Mucosa of gallbladder (tissue), 1 donor: ENCODE results near the gene MCF2L. TPM values are rescaled to one million over a fixed set of nuclear protein-coding genes. Genes with fewer than 3 reads are reported as not detected.

Source experiments
- DNase-seq: peaks from one replicate; pipeline ENCODE4 v3.0.0-alpha.2; 2020; ENCODE audit warnings: low spot score
- total RNA-seq: library from RNA; stranded (reverse); gene quantifications from one replicate; pipeline ENCODE4 v1.2.1, GENCODE V29; 2021
- donor health status: DM: no; HTN: no; CAD: no.

Gene MCF2L
- total RNA-seq, 1 donor from 2014 or later: 91.8 TPM

DNA sequence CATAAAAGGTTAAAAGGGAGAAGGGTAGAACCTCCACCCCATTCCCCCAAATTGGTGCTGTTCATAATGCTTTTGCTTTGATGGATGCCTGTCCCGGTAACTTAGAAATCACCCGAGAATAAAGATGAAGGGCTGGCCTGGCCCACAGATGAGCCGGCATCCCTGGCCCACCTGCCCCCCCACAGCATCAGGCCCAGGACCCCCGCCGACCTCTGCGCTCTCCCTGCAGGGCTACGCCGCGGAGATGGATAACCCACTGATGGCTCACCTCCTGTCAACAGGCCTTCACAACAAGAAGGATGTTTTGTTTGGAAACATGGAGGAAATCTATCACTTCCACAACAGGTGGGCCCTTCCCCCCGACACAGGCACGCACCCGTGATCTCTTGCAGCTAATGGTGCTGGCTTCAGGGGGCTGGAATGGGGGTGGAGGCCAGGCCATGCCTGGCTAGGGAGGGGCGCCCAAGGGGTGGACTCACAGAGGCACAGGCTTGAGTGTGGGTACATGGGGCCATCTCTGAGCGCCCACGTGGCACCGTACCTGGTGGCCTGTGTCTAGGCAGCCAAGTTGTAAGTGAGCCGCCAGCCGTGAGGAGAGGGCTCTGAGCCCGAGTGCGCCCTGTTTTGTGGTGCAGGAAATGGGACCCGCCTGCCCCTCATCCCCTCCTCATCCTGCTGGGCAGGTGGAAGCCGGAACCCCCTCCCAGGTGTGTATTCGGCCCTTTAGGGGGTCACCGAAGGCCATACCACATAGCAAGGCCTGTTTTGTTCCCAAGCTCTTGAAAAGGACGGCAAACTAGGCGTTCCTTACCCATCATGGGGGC, 113.4 kb downstream of the MCF2L start:
- DNase-seq: no peak

DNA sequence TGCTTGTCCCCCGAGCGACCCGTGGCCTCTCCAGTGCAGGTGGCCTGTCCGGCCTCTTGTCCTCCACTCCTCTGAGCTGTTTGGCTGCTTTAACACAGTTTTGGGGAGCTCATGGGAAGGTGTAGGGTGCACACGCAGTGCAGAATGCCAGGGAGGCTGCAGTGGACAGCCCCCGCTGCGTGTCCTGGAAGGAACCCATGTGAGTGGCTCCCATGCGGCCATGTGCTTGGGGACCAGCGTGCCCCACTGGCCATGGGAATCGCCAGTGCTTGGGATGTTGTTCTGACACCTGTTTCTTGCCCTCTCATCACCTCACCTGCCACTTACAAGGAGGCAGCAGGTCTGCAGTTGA, 114.0 kb downstream of the MCF2L start:
- DNase-seq: no peak

DNA sequence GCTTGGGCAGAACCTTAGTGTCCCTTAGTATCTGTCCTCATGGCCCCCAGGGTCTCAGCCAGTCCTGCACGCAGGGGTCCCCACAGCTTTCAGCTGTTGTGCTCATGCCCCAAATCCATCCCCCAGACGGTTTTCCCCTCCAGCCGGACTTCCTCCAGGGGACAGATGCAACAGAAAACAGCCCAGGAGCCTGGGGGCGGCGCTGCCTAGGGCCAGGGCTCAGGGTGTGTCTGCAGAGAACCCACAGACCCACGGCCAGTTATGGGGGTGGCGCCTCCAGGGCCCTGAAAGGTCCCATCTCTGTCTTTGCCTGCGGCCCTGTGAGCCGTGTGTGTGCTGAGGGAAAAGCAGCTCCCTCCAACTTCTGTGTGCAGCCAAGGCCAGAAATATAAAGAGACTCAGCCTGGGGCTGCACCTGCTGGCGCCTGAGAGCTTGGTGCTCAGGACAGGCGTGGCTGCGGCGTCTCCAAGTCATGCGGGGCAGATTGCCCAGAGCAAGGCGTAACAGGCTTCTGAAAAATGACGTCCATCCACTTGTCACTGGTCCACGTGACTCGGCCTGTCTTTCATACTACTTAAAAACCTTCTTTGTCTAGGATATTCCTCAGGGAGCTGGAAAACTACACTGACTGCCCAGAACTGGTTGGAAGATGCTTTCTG, 114.5 kb downstream of the MCF2L start:
- no peak for DNase-seq

DNA sequence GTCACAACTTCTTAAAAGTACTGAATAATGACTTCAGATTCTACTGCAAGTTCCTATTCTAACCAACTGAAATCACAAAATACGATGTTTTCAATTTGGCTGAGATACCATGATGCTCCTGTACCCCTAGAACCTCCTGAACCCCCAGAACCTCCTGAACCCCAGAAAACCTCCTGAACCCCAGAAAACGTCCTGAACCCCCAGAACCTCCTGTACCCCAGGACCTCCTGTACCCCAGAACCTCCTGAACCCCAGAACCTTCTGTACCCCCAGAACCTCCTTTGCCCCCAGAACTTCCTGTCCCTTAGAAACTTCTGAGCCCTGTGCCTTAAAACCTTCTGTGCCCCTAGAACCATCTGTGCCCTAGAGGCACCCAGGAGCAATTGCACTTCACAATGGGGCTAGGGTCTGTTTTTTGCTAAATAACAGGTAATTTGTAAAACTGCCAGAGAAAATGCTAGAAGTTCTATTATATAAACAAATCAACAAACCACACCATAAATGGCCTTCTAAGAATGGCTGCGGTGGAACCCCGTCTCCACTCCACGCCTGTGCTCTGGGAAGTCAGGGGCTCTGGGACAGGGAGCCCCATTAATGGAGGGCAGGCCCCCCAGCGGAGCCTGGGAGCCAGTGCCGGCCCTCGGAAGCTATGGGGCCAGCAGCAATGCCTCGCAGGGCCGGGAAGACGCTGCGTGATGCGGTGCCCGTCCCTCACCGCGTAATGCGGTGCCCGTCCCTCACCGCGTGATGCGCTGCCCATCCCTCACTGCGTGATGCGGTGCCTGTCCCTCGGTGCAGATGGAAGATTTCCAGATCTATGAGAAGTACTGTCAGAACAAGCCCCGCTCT, 115.3 kb downstream of the MCF2L start:
- DNase-seq: no peak

DNA sequence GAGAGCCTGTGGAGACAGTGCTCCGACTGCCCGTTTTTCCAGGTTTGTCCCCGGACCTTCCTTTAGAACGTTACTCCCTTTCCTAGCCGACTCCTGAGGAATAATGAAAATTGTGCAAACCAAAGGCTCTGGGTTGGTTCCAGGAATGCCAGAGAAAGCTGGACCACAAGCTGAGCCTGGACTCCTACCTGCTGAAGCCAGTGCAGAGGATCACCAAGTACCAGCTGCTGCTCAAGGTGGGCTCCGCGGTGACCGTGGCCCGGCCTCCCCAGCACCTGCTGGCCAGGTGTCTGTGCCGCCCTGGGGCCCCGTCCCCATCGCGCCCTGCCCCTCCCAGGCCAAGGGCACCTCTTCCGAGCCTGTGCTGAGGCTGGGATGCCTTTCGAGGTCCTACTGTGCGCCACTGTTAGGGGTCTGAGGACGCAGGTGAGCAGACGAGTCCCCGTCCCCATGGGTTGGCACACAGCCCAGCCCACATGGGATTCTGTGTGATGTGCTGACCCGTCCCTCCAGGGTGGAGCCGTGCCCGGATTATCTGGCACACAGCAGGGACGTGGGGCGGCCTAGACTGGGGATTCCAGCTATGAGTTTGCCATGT, 116.0 kb downstream of the MCF2L start:
- DNase-seq: no peak

DNA sequence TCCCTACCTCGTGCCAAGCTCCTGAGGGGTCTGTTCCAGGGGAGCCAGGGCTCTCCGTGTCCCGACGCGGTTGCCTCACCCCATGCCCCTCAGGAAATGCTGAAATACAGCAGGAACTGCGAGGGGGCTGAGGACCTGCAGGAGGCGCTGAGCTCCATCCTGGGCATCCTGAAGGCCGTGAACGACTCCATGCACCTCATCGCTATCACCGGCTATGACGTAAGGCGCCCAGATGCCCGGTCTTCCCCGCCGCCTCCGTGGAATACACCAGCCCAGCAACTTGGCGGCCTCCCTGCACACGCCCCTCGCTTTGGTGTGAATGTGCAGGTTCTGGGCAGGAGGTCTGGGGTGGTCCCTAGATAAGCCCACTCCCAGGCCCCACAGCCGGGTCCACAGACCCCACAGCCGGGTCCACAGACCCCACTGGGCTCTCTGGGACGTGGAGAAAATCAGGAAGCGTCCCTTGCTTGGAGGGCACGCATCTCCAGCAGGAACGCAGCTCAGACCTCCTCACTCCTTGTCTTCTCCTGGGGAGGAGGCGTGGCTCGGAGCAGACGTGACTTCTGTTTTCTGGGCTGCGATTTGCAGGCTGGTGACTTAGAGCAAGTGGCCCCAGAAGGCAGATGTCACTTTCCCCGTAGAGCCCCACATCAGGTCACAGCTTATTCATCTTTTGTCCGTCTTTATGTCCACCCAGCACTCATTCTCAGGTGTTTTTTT, 117.2 kb downstream of the MCF2L start:
- DNase-seq: no peak

DNA sequence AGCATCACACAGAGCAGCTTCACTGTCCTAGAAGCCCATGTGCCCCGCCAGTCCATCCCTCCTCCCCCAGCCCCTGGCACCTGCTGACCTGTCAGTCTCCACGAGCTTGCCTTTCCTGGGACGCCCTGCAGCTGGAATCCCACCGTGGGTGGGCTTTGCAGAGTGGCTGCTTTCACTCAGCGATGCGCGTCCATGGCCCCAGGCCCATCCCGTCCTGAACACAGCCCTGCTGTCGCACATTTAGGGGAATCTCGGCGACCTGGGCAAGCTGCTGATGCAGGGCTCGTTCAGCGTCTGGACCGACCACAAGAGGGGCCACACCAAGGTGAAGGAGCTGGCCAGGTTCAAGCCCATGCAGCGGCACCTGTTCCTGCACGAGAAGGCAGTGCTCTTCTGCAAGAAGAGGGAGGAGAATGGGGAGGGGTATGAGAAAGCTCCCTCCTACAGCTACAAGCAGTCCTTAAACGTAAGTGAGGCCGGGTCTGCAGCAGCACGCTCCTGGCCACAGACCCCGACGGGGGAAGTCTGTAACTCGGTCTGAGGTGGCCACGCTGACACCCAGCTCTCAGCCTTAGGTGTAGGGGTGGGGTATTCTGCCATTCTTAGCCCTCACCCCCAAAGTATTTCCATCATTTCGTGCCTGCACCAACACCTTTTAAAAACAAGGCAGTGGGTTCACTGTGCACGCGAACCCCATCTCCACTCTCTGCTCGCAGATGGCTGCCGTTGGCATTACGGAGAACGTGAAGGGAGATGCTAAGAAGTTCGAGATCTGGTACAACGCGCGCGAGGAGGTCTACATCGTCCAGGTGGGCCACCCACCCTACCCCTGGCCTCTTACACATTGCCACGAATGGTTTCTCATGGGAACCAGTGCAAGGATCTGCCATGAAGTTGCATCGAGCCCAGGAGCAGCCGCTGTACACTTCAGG, 118.2 kb downstream of the MCF2L start:
- no peak for DNase-seq

DNA sequence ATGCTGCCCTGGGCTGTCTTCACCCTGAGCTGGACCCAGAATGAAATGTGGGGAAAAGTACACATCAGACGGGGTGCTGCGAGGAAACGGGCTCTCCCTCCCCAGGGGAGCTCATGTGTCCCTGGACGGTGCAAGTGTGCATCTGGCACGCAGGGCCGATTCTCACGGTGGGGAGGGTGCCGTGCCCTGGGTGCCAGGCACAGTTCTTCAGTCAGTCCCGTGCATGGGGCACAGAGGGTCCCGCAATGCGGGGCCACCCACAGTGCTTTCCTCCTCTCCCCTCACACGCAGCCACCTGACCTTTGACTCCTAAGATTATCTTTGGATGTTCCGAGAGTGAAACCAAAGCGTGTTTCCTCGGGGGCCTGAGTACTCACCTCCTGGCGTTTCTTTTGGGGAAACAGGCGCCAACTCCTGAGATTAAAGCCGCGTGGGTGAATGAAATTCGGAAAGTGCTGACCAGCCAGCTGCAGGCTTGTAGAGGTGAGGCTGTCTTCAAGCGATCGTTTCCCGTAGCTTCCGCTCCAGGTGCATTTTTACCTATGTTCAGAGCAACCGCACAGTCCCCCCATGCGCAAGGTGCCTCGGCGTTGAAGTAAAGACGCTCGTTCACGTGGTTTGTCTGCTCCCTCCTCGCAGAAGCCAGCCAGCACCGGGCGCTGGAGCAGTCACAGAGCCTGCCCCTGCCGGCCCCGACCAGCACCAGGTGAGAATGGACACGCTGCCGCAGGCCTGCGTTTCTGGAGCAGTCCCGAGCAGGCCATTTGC, 119.1 kb downstream of the MCF2L start:
- DNase-seq: no peak

DNA sequence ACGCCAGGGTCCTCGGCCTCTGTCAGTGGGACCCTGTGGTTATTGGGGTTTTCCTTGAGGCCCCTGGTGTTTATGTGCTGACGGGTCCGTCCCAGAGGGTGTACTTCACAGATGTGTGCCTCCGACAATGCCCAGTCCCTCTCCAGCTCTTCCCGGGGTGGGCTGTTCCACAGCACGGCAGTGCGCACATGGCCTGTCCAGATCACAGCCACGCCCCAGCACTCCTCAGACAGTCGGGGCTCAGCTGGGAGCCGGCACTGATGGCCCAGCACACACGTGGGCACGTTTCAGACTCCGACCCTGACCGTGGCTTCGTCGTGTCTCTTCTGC, 119.6 kb downstream of the MCF2L start:
- no peak for DNase-seq

DNA sequence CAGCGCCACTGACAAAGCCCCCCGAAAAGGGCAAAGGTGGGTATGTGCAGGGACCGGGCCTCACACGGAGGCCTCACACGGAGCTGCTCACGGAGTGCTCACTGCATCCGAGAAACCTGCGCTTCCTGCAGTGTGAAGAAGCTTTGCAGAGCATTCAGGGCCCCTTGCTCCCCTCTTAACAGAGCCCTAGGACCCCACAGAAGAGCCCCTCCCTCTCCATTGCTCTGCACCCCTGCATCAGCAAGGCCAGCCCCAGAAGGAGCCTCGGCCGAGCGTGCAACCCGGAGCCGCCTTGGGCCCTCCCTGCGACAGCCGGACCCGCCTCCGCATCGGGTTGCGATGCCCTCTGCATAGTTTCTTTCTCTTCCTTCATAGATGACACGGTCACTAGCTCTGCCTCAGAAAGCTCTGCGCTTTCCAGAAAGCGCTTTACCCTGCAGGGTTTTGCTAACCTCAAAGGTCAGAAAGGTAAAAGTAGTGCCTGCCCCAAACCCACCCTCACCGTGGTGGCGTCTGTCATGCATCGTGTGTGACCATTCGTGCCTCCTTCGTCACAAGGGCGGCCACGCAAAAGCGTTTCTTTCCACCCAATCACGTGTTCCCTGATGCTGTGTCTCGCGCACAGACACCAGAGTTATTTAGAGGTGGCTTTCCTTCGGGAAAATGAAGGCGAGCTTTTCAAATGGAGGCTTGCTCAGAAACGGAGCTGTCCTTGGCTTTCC, 120.8 kb downstream of the MCF2L start:
- no peak for DNase-seq

DNA sequence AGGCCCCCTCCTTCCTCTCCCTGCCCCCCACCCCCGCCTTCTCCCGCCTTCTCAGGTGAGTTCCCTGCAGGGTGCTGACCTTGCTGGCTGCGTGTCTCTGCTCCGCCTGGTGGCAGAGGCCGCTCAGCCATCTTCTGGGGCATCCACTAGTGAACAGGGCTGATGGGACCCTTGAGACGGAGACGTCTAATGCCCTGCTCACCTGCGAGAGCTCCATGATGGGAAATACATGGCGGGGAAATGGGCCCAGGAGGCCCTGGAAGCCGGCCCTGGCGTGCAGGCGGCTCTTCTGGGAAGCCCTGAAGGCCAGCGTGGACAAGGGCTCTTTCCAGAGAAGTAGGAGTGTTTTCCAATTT, 121.4 kb downstream of the MCF2L start:
- DNase-seq: no peak

DNA sequence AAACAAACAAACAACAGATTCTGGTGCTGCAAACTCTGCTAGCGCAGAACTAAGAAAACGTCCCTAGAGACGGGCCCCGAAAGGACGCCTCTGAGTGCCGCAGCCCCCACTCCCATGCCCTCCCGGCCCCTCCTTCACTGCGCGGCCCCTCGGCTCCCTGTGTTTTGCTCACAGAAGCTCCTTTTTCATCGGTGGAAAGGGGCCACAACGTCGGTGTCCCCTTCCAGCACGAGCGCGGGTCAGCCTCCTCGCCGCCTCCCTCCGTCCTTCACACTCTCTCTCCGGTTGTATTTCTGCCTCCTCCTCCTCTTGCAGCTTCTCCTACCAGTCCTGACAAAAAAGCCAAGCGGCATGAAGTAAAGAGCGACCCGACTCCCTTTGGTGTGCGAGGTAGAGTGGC, 121.8 kb downstream of the MCF2L start:
- no peak for DNase-seq

DNA sequence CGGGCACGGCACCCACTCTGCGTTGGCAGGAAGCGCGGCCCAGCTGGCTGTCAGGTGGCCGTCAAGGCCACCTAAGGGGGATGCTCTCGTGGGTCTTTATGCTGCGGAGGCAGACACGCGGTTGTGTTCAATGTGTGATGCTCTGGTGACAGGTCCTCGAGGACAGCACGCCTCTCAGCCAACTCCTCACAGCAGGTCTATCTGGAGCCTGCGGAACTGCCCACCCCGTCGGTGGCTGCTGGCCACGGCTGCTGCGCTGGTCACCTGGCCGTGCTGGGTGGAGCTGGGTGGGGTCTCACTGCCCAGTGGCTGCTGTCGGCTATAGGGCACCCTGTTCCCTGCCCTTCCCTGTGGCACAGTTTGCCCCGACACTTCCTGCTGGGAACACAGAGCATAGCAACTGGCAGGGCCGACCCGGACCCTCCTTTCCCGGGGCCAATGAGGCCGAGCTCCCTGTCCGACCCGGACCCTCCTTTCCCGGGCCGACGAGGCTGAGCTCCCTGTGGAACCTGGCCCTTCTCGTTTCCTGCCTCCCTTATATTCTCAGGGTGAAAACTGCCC, 122.3 kb downstream of the MCF2L start:
- no peak for DNase-seq

DNA sequence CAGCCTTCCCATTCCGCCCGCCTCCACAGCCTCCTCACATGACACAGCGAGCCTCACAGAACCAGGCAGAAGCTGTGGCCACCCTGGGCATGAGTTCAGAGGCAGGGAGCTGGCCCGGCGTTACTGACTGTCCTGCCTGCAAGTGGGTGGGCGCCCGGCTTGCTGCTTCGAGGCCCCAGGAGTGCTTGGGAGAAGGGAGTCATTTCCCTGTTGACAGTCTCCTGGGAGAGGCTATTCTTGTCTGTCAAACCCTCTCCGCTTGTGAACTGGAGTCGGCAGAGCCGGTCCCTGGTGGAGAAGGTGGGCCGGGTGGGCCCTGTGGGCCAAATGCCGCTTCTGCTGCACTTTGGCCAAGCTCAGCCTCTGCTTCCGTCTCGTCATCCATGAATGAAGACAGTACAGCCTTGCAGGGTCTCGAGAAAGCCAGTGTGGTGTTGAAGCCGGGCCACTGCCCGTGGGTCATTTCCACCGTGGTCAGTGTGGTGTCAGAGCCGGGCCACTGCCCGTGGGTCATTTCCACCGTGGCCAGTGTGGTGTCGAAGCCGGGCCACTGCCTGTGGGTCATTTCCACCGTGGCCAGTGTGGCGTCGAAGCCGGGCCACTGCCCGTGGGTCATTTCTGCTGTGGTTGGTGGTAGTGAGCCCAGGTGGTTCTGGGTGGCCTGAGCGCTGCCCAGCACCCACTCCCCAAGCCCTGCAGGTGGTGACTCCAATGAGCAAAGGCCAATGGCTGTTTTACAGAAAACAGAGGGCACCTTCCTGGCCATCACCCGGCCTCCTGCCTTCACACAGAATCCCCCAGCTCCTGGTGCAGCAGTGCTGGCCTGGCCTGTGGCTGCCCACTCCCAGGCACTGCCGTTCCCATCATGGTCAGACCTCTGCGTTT, 123.1 kb downstream of the MCF2L start:
- no peak for DNase-seq

DNA sequence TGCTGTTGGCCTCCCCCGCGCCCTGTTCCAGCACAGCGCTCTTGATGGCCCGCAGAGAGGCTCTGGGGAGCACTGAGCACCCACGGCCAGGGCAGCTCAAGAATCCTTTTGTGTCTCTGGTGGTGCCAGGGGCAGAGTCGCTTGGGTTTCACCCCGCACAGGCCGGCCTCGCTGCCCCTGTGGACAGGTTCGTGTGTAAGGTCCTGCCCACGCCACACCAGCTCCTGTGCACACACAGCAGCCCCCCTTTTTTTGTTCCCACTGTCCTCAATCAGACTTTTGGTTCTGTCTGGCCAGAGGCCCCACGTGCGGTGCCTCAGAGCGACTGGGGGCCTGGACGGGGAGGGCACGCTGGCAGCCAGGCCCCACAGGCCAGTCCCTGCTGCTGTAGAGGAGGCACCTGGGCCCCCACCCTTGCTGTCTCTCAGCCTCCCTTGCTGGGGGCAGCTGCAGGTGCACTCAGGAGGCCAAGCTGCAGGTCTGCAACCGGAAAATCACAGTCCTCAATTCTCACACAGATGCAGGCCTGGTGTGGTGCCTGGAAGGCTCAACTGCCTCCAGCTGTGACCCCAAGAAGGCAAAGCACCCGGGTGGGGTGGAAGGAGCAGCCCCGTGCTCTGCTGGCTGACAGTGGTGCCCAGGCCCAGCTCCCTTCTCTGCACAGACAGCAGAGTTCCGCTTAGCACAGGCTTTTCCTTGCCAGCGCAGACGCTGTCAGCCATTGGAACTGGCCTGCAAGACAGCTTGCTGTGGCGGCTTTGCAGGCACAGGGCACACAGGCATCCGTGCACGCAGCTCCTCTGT, 124.0 kb downstream of the MCF2L start:
- DNase-seq: no peak

DNA sequence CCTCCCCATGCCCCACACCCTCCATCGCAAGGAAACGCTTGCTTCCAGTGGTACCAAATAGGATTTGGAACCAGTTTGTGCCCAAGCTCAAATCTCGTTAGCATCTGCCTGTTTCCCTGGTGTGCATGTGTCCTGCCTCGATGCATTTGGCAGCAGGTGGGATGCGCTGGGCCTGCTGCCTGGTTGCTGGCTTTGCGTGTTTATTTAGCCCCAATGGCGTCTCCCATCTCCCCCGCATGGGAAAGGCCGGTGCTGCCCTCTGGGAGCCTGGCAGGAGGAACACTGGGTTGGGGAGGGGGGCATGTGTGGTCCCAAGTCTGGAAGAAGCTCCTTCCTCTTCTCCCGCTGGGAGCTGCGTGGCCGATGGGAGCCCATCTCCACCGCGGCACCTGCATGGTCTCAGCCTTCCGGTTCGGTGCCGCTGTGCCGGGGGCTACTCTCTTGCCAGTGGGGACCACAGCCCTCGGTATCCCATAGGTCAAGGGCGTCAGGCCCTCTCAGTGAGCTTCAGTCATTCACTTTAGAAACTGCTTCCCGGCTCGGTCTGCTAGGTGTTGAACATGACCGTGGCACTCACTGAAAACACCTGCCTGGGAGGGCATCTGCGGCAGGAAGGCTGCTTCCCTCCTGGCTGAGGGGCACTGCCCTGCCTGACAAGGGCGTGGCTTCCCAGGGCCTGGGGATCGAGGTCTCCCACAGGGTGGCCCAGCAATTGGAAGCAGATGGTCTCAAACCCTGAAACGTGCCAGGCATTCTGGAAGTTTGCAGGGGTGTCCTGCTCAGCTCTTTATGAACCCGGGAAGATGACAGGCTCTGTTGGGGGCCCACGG, 124.8 kb downstream of the MCF2L start:
- DNase-seq: no peak
